GM23248 (cell line): ENCODE results near the gene HABP4. TPM values are rescaled to one million over a fixed set of nuclear protein-coding genes. Genes with fewer than 3 reads are reported as not detected.

ENCODE experiments used
- DNase-seq: peaks from one replicate; pipeline ENCODE4 v3.0.0-alpha.2; 2015
- H2AFZ ChIP-seq: fragments of 200-600 bp; sonication (generic); 2 replicates; pipeline ENCODE4 v1.6.1; 2016; ENCODE audit warnings: antibody characterized with exemption
- H3F3A ChIP-seq: fragments of 200-600 bp; sonication (generic); 2 replicates; pipeline ENCODE4 v1.6.1; 2016; ENCODE audit warnings: mild to moderate bottlenecking, antibody characterized with exemption, mixed run types; ENCODE audit not compliant: insufficient read depth
- H3K27ac ChIP-seq: fragments of 200-600 bp; sonication (generic); 2 replicates; pipeline ENCODE4 v1.5.1; 2016; ENCODE audit warnings: mild to moderate bottlenecking
- H3K27me3 ChIP-seq: fragments of 200-600 bp; sonication (generic); replicated peaks from 2 replicates; pipeline ENCODE4 v1.6.1; 2016; ENCODE audit warnings: mild to moderate bottlenecking; ENCODE audit not compliant: insufficient read depth
- H3K36me3 ChIP-seq: fragments of 200-600 bp; sonication (generic); 2 replicates; pipeline ENCODE4 v1.6.1; 2016; ENCODE audit warnings: low read depth, mild to moderate bottlenecking
- H3K4me1 ChIP-seq: fragments of 200-600 bp; sonication (generic); 2 replicates; pipeline ENCODE4 v1.6.1; 2016; ENCODE audit warnings: mild to moderate bottlenecking; ENCODE audit not compliant: insufficient read depth
- H3K4me2 ChIP-seq: fragments of 200-600 bp; sonication (generic); one replicate; pipeline ENCODE4 v1.6.1; 2016; ENCODE audit warnings: mild to moderate bottlenecking; ENCODE audit not compliant: unreplicated experiment
- H3K4me3 ChIP-seq: fragments of 200-600 bp; sonication (generic); 2 replicates; pipeline ENCODE4 v1.5.1; 2016; ENCODE audit warnings: mild to moderate bottlenecking
- H3K79me2 ChIP-seq: fragments of 200-600 bp; sonication (generic); 2 replicates; pipeline ENCODE4 v1.6.1; 2016; ENCODE audit warnings: mild to moderate bottlenecking; ENCODE audit not compliant: insufficient read depth
- H3K9ac ChIP-seq: fragments of 200-600 bp; sonication (generic); 2 replicates; pipeline ENCODE4 v1.6.1; 2016; ENCODE audit warnings: mild to moderate bottlenecking
- H3K9me2 ChIP-seq: fragments of 200-600 bp; sonication (generic); 2 replicates; pipeline ENCODE4 v1.6.1; 2016; ENCODE audit warnings: mixed run types, mild to moderate bottlenecking, moderate library complexity; ENCODE audit not compliant: insufficient read depth
- H3K9me3 ChIP-seq: fragments of 200-600 bp; sonication (generic); one replicate; pipeline ENCODE4 v1.6.1; 2017; ENCODE audit warnings: low read depth
- H4K20me1 ChIP-seq: fragments of 200-600 bp; sonication (generic); 2 replicates; pipeline ENCODE4 v1.6.0; 2016; ENCODE audit not compliant: insufficient read depth
- EZH2 ChIP-seq: fragments of 200-600 bp; sonication (generic); IDR thresholded peaks from 2 replicates; pipeline ENCODE4 v1.6.1; 2018; ENCODE audit warnings: antibody characterized with exemption, mild to moderate bottlenecking; ENCODE audit not compliant: insufficient read depth, poor library complexity, severe bottlenecking
- EZH2phosphoT487 ChIP-seq: fragments of 200-600 bp; sonication (generic); IDR thresholded peaks from 2 replicates; pipeline ENCODE4 v1.6.1; 2018; ENCODE audit warnings: antibody characterized with exemption, moderate library complexity, mild to moderate bottlenecking, low read depth; ENCODE audit not compliant: insufficient read depth
- WGBS, 2 experiments: methylation state at CpG; one replicate each; pipeline ENCODE4 v1.1.6; 2015 to 2017; ENCODE audit warnings: low lambda C conversion rate in 2 of 2, low coverage in 1 of 2; ENCODE audit errors: missing lambda C conversion rate in 2 of 2; 5-methylcytosine and 5-hydroxymethylcytosine counted together
- in situ Hi-C: fragments of 300-500 bp; cut with MboI; formaldehyde crosslinking; loops from 2 replicates; pipeline ENCODE4 v1.15.0; 2020
- polyA plus RNA-seq: library from polyadenylated mRNA; unstranded; fragments of >200 nt; fragmentation: Nextera tagmentation; extraction: Ambion mirVana; gene quantifications from 2 replicates; pipeline ENCODE4 v1.2.1, GENCODE V29; 2016
- total RNA-seq: library from RNA; depleted of rRNA; stranded (reverse); fragments of >200 nt; shearing (Covaris generic); gene quantifications from 2 replicates; pipeline ENCODE4 v1.2.3, GENCODE V29; 2014

The HABP4 gene
- total and polyA plus RNA-seq, 2 experiments from 2014 or later: 13.2 to 17.2 TPM

DNA sequence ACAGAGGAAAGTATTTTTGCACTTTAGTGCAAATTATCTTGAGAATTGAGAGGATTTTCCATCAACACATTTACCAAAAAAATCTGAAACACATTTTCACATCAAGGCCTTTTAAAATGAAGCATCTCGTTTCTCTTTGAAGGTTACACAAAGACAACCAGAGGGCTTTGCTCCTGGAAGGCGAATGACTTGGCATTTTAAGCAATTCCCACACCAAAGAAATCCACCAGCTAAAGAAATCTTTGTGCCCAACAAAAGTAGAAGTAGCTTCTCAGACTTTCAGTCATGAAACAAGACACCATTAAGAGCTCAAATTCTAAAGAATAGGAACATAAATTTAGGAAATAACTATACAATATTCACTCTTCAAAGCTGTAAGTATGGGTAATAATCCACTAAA lies 59.9 kb downstream of the HABP4 start:
- no peak overlapping the region for H3K4me3 ChIP-seq
- 0 out of 2 replicates have a peak, but pooled peaks cover 5% of the 10 kb centered on the region for H3K36me3 ChIP-seq
- H4K20me1 ChIP-seq: no peaks in the 10 kb centered on the region
- H2AFZ ChIP-seq: no peak overlapping the region
- no peak overlapping the region for H3K9ac ChIP-seq
- no peaks in the 10 kb centered on the region for H3K27me3 ChIP-seq
- in situ Hi-C loops: no loop called here
- peaks cover 23% of the 10 kb centered on the region for H3F3A ChIP-seq
- TF ChIP-seq EZH2phosphoT487: no peak
- no peak for TF ChIP-seq EZH2
- H3K27ac ChIP-seq: peak overlapping the region; percentile 14; the same call in 1 of the 2 replicates
- H3K9me3 ChIP-seq: no peaks in the 10 kb centered on the region
- WGBS, 2 experiments: 47 to 51% methylated on average over 2 of the region's 2 CpGs
- peaks cover 26% of the 10 kb centered on the region for H3K4me1 ChIP-seq
- peak overlapping the region; percentile 21 for H3K4me2 ChIP-seq
- H3K9me2 ChIP-seq: no peaks in the 10 kb centered on the region
- DNase-seq: peak; percentile 11
- no peaks in the 10 kb centered on the region; the same call in 1 of the 2 replicates for H3K79me2 ChIP-seq

DNA sequence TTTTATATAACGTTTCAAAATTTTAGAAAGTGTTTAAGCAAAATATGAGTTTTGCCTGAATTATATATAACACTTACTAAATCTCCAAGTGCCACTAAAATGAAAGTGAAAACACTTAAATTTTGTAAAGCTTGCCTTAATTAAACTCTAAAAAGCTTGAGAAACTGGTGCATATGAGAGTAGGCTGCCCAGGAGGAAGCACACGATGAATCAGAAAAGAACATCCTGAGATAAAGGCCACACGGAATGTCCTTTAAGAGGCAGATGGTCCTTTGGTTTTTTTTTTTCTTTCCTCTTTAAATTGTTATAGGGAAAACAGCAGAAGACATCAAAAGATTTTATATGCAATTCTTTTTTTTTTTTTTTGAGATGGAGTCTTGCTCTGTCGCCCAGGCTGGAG lies 60.3 kb downstream of the HABP4 start:
- 0 out of 2 replicates have a peak, but pooled peaks cover 5% of the 10 kb centered on the region for H3K36me3 ChIP-seq
- peak; percentile 52 for DNase-seq
- 58 to 63% methylated on average over 4 of the region's 4 CpGs for WGBS, 2 experiments

DNA sequence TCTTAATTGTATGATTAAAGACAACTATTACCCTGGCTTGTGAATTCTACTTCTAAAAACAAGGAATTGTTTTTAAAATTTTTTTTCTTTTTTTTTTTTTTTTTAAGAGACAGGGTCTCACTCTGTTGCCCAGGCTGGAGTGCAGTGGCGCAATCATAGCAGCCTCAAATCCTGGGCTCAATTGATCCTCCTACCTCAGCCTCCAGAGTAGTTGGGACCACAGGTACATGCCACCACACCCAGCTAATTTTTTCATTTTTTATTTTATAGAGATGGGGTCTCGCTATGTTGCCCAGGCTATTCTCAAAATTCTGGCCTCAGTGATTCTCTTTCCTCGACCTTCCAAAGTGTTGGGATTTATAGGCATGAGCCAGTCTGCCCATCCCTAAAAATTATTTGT lies 62.3 kb downstream of the HABP4 start:
- no peaks in the 10 kb centered on the region; the same call in 1 of the 2 replicates for H3K79me2 ChIP-seq
- in situ Hi-C loops: no loop called here
- H2AFZ ChIP-seq: no peak overlapping the region
- WGBS, 2 experiments: 81 to 82% methylated on average over 3 of the region's 3 CpGs
- no peak for DNase-seq
- no peak overlapping the region for H3K27ac ChIP-seq
- TF ChIP-seq EZH2: no peak
- no peak for TF ChIP-seq EZH2phosphoT487
- H3K9me2 ChIP-seq: no peaks in the 10 kb centered on the region
- H3F3A ChIP-seq: peaks cover 37% of the 10 kb centered on the region
- H3K4me2 ChIP-seq: no peak overlapping the region
- H3K36me3 ChIP-seq: 0 out of 2 replicates have a peak, but pooled peaks cover 5% of the 10 kb centered on the region
- H4K20me1 ChIP-seq: no peaks in the 10 kb centered on the region
- no peaks in the 10 kb centered on the region for H3K27me3 ChIP-seq
- peaks cover 45% of the 10 kb centered on the region for H3K4me1 ChIP-seq
- no peak overlapping the region for H3K4me3 ChIP-seq
- H3K9me3 ChIP-seq: no peaks in the 10 kb centered on the region
- H3K9ac ChIP-seq: no peak overlapping the region

More for the DNA sequence above, 60.3 kb downstream of the HABP4 start:
- H3K4me2 ChIP-seq: peak overlapping the region; percentile 21
- H3F3A ChIP-seq: peaks cover 27% of the 10 kb centered on the region
- H2AFZ ChIP-seq: no peak overlapping the region
- H3K27ac ChIP-seq: peak overlapping the region; percentile 14; the same call in 1 of the 2 replicates
- no peaks in the 10 kb centered on the region; the same call in 1 of the 2 replicates for H3K79me2 ChIP-seq
- no peaks in the 10 kb centered on the region for H3K9me2 ChIP-seq
- H3K4me1 ChIP-seq: peaks cover 30% of the 10 kb centered on the region
- no peaks in the 10 kb centered on the region for H3K9me3 ChIP-seq
- TF ChIP-seq EZH2phosphoT487 (no peak), EZH2 (no peak)
- no peak overlapping the region for H3K9ac ChIP-seq
- no peaks in the 10 kb centered on the region for H3K27me3 ChIP-seq
- in situ Hi-C loops: no loop called here
- no peaks in the 10 kb centered on the region for H4K20me1 ChIP-seq
- H3K4me3 ChIP-seq: no peak overlapping the region

DNA sequence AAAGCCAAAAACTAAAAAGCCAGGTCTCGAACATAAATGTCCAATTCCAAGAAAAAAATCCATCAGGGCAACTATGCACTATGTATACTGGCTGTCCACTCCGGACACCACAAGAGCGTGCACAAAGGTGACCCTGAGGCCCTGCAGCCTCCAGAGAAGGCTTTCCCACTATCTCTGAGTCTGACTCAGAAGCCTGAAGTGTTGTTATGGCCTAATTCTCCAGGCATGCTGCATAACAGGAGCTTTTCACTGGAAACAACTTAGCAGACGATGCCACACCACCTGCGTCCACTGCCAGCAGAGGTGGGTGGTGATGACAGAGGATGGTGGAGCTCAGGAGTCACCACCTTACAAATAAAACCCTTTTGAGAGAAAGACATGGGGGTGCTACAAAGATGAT lies 63.7 kb downstream of the HABP4 start:
- Histone ChIP-seq H3F3A (peaks cover 37% of the 10 kb centered on the region), H3K36me3 (0 out of 2 replicates have a peak, but pooled peaks cover under 1% of the 10 kb centered on the region), H3K4me1 (peaks cover 45% of the 10 kb centered on the region), H4K20me1 (no peaks in the 10 kb centered on the region), H3K27ac (peak overlapping the region; percentile 95), H3K9me3 (no peaks in the 10 kb centered on the region), H3K4me2 (peak overlapping the region; percentile 86), H3K4me3 (peak overlapping the region; percentile 60), H3K79me2 (no peaks in the 10 kb centered on the region; the same call in 1 of the 2 replicates), H3K9ac (peak overlapping the region; percentile 75), H3K9me2 (no peaks in the 10 kb centered on the region), H2AFZ (no peak overlapping the region), H3K27me3 (no peaks in the 10 kb centered on the region)
- 60 to 67% methylated on average over 5 of the region's 5 CpGs for WGBS, 2 experiments
- peak; percentile 85 for DNase-seq
- in situ Hi-C loops: no loop called here
- TF ChIP-seq EZH2phosphoT487: no peak
- TF ChIP-seq EZH2: no peak
